GM12878 (cell line): ENCODE data around the gene CDKL4.

Source experiments
- CREB1 ChIP-seq: IDR thresholded peaks from 2 replicates; pipeline ENCODE4 v1.6.1; 2012; ENCODE audit warnings: low read depth, mild to moderate bottlenecking, inconsistent platforms
- USF2 ChIP-seq: IDR thresholded peaks from 2 replicates; pipeline ENCODE4 v1.6.1; 2011; ENCODE audit warnings: low read depth, low read length, improper control_type of control experiment, borderline replicate concordance
- TF ChIP-seq, protein P1 (sequence below), 3 experiments: IDR thresholded peaks in 2 of 3; conservative IDR thresholded peaks in 1 of 3; 2 replicates each; pipeline ENCODE4 v1.5.1; 2011; ENCODE audit warnings: low read depth in 3 of 3, low read length in 3 of 3, mild to moderate bottlenecking in 3 of 3, control low read depth in 2 of 3, moderate library complexity in 2 of 3, inconsistent platforms in 1 of 3, mixed read lengths in 1 of 3; ENCODE audit not compliant: control insufficient read depth in 2 of 3, insufficient read depth in 1 of 3; ENCODE audit errors: extremely low read depth in 1 of 3
- TF ChIP-seq, protein P2 (sequence below): fragments of 450-650 bp; IDR thresholded peaks from 2 replicates; pipeline ENCODE4 v1.6.1; 2017; ENCODE audit warnings: antibody characterized with exemption, mild to moderate bottlenecking, moderate library complexity

- no peak for TF ChIP-seq USF2
- TF ChIP-seq, protein P1, sequence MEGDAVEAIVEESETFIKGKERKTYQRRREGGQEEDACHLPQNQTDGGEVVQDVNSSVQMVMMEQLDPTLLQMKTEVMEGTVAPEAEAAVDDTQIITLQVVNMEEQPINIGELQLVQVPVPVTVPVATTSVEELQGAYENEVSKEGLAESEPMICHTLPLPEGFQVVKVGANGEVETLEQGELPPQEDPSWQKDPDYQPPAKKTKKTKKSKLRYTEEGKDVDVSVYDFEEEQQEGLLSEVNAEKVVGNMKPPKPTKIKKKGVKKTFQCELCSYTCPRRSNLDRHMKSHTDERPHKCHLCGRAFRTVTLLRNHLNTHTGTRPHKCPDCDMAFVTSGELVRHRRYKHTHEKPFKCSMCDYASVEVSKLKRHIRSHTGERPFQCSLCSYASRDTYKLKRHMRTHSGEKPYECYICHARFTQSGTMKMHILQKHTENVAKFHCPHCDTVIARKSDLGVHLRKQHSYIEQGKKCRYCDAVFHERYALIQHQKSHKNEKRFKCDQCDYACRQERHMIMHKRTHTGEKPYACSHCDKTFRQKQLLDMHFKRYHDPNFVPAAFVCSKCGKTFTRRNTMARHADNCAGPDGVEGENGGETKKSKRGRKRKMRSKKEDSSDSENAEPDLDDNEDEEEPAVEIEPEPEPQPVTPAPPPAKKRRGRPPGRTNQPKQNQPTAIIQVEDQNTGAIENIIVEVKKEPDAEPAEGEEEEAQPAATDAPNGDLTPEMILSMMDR (IDR thresholded peaks at IDR 0.05 in 2 of 3, conservative IDR thresholded peaks at IDR 0.05 in 1 of 3; ENCODE audit: control insufficient read depth in 2 of 3, extremely low read depth in 1 of 3, insufficient read depth in 1 of 3, low read depth in 3 of 3, low read length in 3 of 3), result no peak
- TF ChIP-seq, protein P2, sequence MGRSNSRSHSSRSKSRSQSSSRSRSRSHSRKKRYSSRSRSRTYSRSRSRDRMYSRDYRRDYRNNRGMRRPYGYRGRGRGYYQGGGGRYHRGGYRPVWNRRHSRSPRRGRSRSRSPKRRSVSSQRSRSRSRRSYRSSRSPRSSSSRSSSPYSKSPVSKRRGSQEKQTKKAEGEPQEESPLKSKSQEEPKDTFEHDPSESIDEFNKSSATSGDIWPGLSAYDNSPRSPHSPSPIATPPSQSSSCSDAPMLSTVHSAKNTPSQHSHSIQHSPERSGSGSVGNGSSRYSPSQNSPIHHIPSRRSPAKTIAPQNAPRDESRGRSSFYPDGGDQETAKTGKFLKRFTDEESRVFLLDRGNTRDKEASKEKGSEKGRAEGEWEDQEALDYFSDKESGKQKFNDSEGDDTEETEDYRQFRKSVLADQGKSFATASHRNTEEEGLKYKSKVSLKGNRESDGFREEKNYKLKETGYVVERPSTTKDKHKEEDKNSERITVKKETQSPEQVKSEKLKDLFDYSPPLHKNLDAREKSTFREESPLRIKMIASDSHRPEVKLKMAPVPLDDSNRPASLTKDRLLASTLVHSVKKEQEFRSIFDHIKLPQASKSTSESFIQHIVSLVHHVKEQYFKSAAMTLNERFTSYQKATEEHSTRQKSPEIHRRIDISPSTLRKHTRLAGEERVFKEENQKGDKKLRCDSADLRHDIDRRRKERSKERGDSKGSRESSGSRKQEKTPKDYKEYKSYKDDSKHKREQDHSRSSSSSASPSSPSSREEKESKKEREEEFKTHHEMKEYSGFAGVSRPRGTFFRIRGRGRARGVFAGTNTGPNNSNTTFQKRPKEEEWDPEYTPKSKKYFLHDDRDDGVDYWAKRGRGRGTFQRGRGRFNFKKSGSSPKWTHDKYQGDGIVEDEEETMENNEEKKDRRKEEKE, result no peak
- TF ChIP-seq CREB1, result no peak
Observed at GRCh38 chr2:39181297-39181696, 62.5 kb downstream of the CDKL4 start.
